ENCODE results near the gene CAPN12.

CAPN12 gene

GRCh38 chr19:38725469-38726283 is 18.6 kb downstream of the CAPN12 start:
- DNase-seq (ENCODE audit: low spot score), result no peak

GRCh38 chr19:38723990-38724854 is 20.1 kb downstream of the CAPN12 start:
- DNase-seq (ENCODE audit: low spot score), result no peak

GRCh38 chr19:38723606-38723965 is 20.7 kb downstream of the CAPN12 start:
- no peak for DNase-seq (ENCODE audit: low spot score)

- no peak for DNase-seq (ENCODE audit: low spot score)
These were observed 21.2 kb downstream of the CAPN12 start for GRCh38 chr19:38722947-38723605.

GRCh38 chr19:38721979-38722773 is 22.1 kb downstream of the CAPN12 start:
- no peak for DNase-seq (ENCODE audit: low spot score)

- DNase-seq (ENCODE audit: low spot score), result no peak
These were observed 22.8 kb downstream of the CAPN12 start for GRCh38 chr19:38721496-38721895.

- no peak for DNase-seq (ENCODE audit: low spot score)
These were observed 23.6 kb downstream of the CAPN12 start for GRCh38 chr19:38720559-38721236.

GRCh38 chr19:38719761-38720558 is 24.3 kb downstream of the CAPN12 start:
- no peak for DNase-seq (ENCODE audit: low spot score)

GRCh38 chr19:38718747-38719543 is 25.3 kb downstream of the CAPN12 start:
- DNase-seq (ENCODE audit: low spot score), result no peak

- DNase-seq (ENCODE audit: low spot score), result no peak
These were observed 26.4 kb downstream of the CAPN12 start for GRCh38 chr19:38717855-38718254.

GRCh38 chr19:38717051-38717450 is 27.2 kb downstream of the CAPN12 start:
- DNase-seq (ENCODE audit: low spot score), result no peak

- DNase-seq (ENCODE audit: low spot score), result no peak
These were observed 28.7 kb downstream of the CAPN12 start for GRCh38 chr19:38715555-38715954.

GRCh38 chr19:38714354-38714778 is 29.9 kb downstream of the CAPN12 start:
- DNase-seq (ENCODE audit: low spot score), result no peak

GRCh38 chr19:38713865-38714264 is 30.4 kb downstream of the CAPN12 start:
- DNase-seq (ENCODE audit: low spot score), result no peak

GRCh38 chr19:38713227-38713649 is 31.0 kb downstream of the CAPN12 start:
- no peak for DNase-seq (ENCODE audit: low spot score)

GRCh38 chr19:38712161-38712748 is 32.0 kb downstream of the CAPN12 start:
- DNase-seq (ENCODE audit: low spot score), result no peak

- DNase-seq (ENCODE audit: low spot score), result no peak
These were observed 32.5 kb downstream of the CAPN12 start for GRCh38 chr19:38711726-38712153.

GRCh38 chr19:38710928-38711725 is 33.1 kb downstream of the CAPN12 start:
- no peak for DNase-seq (ENCODE audit: low spot score)

Measured in germinal center (tissue), 1 donor.